ENCODE data around the gene AIDA. TPM values are rescaled to one million over a fixed set of nuclear protein-coding genes. Genes with fewer than 3 reads are reported as not detected.
"Not testable (repeated sequence)": the region's sequence is repeated elsewhere in the genome, so short reads cannot be mapped to it uniquely, and the experiment has no call there.

AIDA gene, protein sequence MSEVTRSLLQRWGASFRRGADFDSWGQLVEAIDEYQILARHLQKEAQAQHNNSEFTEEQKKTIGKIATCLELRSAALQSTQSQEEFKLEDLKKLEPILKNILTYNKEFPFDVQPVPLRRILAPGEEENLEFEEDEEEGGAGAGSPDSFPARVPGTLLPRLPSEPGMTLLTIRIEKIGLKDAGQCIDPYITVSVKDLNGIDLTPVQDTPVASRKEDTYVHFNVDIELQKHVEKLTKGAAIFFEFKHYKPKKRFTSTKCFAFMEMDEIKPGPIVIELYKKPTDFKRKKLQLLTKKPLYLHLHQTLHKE
- 37.0 and 44.3 TPM in 2 replicates for total RNA-seq (2014; rRNA removed; shearing (Covaris generic))

DNA sequence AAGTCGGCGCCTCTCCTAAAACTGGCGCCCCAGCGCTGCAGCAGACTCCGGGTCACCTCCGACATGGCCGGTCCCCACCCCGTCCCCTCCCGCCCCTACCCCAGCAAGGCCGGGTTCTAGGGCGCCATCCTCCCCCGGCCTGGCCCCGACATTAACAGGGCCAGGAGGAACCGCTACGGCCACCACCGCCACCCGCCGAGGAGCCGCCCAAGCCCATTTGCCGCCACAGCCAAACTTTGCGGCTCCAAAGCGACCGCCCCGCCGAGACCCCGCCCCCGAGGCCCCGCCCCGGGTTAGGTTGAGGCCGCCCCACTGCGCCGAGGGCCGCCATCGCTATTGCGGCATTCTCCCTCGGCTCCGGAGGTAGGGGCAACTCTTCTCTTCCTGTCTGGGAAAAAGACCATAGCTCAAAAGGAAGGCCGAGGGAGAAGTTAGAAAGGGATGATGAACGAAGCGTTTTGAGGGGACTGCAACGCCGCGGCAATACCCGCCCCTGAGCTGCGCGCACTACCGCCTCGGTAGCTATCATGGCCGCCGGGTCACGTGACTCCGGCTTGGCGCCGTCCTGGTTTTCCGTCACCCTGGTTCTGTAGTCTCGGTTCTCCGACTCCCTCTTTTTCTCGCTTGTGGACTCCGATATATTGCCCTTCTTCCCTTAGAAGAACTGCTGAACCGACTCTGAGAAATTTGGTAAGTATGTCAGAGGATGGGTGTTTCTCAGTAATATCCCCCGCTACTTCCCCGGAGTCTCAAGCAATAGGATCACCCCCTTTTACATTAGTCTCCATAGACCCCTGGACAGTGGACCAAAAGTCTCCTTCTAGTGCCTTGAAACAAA, at the start of gene AIDA, which contains the start of gene BROX:
Gene AIDA, minus strand, starts transcription at position 239 of the 838 bp plus-strand sequence. Its CDS starts 174 bp downstream, at position 65.
Gene BROX, plus strand, starts transcription at position 312 of the 838 bp plus-strand sequence. CDS start 3,136 bp downstream, outside the sequence.
- peak; percentile 81 for DNase-seq (ENCODE audit: low read depth)

DNA sequence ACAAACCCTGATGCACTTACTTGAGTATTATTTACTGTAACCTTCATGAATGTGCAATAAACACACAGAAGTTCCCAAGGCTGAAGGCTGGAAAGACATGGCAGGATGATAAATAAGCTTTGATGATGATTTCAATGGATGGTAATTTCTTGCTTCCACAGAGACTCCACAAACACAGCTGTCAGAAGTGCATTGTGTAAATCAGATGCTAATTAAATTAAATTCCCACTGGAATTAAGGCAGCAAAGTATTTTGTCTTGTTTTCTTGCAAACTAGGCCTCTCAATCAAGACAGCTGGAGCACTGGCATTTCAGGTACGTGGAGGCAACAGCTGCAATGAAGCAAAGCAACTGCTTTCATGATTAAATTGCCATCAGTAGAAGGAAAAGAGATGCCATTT, 48.8 kb upstream of the AIDA start:
- no peak for DNase-seq (ENCODE audit: low read depth)

DNA sequence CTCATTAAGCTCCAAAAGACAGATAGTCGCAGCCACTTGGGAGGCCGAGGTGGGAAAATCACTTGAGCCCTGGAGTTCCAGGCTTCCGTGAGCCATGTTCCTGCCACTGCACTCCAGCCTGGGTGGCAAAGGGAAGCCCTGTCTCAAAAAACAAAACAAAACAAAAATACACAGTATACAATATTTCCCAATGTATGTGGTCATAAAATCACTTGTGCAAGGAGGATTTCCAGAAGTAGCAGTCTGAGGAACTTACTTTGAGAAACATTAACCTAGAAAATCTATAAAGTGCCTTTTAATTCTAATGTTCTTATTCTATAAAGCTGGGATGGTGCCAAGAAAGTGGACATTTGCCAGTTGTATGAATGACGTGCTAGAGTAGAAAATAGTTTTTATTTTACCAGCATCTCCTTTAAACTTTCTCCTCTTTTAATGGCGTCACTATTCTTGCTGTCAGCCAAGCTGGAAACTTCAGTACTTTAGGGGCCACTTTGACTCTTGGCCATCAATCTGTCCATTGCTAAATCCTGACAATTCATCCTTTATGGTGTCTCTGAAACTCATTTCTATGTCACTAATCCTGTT, 47.3 kb upstream of the AIDA start:
- no peak for DNase-seq (ENCODE audit: low read depth)

DNA sequence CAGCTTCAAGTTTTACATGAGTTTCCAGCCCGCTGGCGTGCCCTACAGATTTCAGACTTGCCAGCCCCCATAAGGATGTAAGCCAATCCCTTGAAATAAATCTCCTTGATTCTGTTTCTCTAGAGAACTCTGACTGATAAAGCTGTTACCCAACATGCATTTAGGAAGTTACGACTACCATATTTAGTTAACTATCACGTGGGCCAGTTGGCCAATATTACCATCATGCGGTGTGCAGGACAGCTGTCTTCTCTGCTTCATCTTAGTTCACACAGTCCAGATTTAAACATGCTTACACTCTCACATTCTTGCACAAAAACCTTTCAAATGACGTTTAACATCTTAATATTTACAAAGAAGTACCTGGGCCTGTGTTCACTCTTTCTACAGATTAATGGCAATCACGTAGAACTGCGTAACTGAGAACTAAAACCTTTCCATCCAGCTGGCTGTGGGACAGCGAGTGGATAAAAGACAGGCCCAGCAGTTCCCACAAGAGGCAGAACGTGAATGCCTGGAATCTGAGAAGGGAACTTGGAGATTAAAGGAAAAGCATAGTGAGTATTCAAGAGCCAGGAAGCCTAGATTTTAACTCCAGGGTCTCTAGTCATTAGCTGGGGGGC, 45.5 kb upstream of the AIDA start:
- DNase-seq (ENCODE audit: low read depth), result no peak

DNA sequence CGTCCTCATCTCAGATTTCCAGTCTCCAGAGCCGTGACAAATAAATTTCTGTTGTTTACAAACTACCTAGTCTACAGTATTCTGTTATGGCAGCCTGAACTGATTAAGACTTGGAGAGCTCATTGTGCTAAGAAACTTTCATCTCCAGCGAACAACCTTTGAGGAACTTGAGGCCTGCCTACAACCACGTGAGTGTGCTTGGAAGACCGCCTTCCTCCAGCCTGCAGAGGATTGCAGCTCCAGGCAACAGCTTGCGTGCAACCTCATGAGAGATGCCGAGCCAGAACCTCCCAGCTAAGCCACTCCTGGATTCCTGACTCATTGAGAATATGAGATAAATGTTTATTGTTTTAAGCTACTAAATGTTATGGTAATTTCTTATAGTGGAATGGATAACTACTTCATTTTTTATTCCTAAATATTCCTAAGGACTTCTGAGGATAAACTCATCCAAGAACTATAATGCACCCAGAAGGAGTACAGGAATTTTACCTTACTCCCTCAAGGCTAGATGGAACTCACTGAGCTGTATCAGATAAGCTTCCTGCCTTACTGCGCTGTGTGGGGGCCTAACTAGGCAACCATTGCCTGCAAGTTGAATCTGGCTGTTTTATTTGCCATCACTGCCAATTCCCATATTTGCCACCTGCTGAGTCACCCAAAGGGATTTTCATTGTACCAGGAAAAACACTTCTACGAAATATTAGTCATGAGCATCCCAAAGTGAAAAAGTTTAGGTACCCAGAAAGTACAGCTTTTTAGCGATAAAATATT, 42.3 kb upstream of the AIDA start:
- peak; percentile 58 for DNase-seq (ENCODE audit: low read depth)

DNA sequence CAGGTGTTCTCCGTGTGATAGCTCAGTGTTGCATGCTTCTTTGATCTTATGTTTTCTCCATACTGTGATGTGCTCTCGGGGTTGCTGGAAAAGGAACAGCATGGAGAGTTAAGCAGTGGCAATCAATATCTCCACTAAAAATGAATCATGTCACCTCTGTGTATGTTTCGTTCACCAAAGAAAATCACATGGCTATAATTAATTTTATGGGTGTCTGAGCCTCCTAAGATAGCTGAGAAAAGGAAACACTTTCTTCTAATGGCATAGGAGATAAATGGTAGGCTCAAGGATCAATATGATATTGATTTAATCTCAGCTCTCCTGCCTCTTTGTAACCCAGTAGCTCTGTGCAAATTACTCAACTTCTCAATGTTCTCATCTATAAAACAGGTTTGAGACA, 39.0 kb upstream of the AIDA start:
- no peak for DNase-seq (ENCODE audit: low read depth)

DNA sequence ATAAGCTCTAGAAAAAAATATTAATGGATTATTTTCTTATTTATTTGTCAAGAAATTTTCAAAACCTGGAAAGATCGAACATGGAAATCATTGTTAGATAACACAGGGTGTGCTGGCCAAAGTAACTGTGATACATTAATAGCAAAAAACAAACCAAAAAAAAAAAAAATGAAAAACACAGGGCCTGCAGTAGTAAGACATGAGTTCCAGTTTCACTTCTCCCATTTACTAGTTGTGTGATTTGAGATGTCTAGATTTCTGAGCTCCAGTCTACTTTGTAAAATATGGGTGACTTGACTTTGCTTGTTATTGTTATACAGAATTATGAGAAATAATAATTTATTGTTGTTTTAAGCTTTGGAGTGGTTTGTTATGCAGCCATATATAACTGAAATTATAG, 38.4 kb upstream of the AIDA start:
- no peak for DNase-seq (ENCODE audit: low read depth)

DNA sequence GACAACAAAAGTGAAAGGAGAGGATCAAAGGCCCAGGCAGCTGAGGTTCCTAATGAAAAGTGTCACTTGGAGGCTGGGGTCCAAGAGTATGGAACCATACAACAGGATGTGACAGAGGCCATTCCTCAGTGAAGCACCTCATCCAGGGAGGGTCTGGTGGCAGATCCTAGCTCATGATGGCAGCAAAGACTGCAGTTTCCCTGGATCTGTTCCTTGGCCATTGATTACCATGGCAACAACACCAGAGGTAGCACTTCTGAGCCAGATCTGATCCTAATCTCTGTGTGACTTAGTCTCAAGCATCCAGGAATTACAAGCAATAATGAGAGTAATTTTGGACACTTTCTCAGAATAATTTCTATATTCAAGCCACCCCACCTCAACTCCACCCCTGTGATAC, 37.6 kb upstream of the AIDA start:
- peak; percentile 34 for DNase-seq (ENCODE audit: low read depth)

DNA sequence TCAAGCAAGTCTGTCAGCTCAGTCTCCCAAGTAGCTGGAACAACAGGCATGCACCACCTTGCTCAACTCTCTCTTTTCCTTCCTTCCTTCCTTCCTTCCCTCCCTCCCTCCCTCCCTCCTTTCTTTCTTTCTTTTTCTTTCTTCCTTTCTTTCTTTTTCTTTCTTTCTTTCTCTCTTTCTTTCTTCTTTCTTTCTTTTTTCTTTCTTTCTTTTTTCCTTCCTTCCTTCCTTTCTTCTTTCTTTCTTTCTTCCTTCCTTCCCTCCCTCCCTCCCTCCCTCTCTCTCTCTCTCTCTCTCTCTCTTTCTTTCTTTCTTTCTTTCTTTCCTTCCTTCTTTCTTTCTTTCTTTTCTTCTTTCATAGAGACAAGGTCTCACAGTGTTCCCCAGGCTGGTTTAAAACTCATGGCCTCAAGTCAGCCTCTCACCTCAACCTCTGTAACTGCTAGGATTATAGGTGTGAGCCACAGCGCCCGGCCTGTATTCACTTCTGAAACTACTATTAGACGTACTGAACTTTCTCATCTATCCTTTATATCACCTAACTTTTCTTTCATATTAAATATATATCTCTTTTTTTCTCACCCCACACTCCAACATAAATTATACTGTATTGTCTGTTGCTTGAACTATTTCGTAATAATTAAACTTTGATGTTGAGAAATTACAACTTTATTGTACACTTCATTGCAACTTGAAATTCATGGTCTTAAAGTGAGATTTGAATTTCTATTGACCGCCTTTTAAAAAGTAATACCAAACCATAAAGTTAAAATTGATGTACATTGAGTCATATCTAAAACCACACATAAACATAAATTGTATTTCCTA, 29.6 kb upstream of the AIDA start:
- not testable (repeated sequence) for DNase-seq (ENCODE audit: low read depth)

DNA sequence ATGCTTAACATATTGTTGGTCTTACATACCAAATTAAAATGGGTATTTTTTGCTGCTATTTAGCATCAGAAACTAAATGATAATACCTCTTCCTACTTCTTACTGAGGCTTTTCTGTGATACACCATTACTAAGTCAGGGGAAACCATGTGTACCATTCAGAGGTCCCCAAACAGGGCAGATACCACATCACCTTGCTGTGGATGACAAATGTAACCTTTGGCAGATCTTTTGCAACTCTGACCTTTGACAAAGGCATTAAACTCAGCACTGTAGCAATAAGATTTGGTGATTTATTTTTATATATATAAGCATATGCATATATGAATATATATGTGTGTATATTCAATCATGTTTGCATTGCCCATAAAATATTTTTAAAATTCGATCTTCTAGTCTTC, 27.6 kb upstream of the AIDA start:
- no peak for DNase-seq (ENCODE audit: low read depth)

DNA sequence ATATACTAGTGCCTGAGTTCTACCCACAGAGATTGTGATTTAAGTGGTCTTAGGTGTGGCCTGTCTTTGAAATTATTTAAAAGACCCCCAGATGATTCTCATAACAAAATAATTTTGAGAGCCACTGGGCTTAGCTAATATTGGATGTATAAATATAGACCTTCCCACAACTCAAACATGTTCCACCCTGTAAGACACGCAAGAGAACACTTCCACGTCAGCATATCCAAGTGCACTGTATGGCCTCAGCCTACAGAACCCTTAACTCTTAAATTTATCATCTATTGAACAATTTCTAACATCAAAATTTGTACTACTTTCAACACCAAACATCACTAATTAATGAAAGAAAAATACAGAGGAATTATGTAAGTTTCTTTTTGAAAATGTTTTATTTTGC, 27.2 kb upstream of the AIDA start:
- no peak for DNase-seq (ENCODE audit: low read depth)

DNA sequence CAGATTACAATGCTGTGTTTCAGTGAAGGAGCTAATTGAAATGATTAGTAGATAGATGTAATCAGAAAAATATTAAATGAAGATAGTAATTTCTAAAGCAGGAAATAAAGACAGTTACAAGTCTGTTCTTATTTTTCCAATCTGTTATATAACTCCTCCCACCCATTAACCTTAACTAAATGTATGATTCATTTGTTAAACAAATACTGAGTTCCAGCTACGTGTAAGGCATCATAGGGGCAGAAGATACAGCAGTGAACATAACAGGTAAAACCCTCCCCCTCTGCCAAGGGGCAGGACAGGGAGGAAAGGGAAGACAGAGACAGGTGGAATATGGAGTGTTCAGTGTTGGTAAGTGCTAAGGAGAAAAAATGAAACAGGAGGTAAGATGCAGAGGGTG, 24.7 kb upstream of the AIDA start, which contains the start of gene FAM177B:
Gene FAM177B, plus strand, starts transcription at position 231 of the 400 bp plus-strand sequence. CDS start 9,344 bp downstream, outside the sequence.
- DNase-seq (ENCODE audit: low read depth), result no peak

DNA sequence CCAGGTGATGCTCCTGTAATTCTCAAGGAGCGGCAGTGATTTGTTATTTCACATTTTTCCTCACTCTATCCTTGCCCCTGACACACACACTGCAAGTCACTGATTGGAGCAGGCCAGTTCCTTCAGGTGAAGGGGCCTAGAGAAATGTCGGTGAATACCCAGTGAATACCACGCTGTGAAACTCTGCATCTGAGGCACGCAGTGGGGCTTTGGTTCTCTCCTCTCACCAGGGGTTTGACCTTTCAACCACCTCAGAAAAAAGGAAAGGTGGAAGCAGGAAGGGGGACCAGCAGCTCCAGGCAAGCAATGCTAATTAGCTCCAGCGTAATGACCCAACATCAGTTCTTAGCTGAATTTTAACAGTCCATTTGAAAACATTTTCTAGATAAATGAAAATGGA, 24.2 kb upstream of the AIDA start:
- DNase-seq (ENCODE audit: low read depth), result no peak

DNA sequence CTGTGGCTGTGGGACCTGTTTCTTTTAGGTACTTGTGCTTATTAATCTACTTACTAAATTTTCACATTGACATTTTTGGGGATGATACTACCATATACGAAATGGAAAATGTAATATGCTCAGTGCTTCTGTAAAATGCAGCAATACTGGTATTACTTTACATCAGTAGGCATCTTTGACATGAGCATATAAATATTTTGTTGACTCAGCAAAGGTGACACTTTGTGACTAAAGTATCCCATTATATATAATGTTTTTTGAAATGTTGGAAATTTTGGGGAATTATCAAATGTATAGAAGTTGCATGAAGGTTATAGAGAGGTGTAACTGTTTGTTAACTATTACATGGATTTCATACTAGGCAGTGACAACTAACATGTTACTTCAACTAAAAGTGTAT, 22.4 kb upstream of the AIDA start:
- no peak for DNase-seq (ENCODE audit: low read depth)

DNA sequence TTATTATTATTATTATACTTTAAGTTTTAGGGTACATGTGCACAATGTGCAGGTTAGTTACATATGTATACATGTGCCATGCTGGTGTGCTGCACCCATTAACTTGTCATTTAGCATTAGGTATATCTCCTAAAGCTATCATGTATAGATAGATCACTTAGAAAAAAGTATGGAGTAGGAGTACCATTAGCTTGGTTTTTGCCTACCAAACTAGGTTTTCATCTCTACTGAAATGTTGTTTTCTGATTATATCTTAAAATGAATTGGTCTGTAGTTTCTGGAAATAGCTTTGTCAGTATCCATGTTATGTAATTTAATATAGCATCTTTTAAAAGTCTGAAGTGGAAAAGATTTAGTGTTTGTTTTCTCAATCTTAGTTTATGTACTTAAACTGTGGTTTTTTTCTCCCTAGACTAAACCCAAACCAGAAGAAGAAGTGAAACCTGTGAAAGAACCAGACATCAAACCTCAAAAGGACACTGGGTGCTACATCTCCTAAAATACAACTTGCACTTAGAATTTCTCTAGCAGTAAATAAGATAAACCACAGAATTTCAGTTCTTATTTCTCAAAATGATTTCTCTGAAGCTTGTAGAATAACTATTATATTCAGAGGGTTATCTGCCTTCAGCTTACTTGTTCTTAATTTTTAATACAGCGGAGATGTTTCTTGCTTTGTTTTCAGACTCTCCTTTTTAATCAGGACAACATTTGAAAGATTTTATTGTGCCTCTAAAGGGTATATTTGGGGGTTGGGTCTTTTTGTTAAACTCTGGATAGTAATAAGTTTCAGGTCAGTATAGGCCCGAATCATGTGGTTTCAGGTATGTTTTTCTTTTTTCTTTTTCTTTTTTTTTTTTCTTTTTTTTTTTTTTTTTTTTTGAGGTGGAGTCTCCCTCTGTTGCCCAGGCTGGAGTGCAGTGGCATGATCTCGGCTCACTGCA, 20.2 kb upstream of the AIDA start:
- DNase-seq (ENCODE audit: low read depth), result no peak

DNA sequence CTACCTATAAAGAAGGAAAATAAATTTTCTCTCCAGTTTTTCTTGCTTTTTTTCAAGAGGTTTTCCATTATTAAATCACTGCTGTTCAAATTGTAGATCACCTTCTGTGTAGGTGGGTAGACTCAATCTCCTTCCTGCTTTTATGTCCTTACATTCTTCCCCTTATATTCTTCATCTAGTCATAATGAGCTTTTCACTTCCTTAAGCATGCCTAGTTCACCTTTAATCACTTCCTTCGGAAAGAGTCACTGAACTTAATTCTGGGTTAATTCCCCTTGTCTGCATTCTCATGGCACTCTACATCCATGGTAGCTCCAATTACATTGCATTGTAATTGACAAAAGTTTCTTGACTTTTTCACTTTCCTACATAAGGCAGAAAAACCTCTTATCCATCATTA, 18.6 kb upstream of the AIDA start:
- DNase-seq (ENCODE audit: low read depth), result no peak

DNA sequence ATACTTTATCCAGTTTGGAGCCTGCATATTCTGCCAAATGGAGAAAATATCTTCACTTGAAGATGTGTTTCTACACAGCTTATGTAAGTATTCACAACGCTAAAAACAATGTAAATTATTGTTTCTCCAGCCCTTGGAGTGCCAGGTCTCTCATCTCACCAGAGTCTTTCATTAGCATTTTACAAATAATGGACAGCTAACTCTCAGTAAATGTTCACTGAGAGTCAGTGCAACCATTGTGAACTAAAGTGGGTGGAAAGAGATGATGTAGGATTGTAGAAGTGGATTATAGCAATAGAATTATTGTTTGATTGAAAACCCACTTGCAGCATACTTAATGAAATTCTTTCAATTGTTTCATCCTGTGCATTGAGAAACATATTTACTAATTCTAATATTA, 16.5 kb upstream of the AIDA start:
- DNase-seq (ENCODE audit: low read depth), result no peak

DNA sequence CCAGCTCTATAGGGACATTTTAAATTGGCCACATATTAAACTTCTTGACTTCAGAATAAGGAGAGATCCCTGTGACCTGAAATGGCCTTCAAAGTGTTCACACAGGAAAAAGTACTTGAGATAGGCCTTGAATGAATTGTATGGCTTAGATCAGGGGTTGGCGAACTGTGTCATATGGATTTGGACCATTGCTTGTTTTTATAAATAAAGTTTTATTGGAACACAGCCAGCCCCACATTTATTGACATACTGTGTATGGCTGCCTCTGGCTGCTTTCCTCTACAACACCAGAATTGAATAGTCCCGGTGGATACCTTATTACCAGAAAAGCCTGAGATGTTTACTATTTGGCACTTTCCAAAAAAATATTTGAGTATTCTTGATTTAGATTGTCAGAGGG, 4.1 kb upstream of the AIDA start:
- no peak for DNase-seq (ENCODE audit: low read depth)
